22Rv1 (cell line): ENCODE measurements around the gene SLAMF1.

Experiments used
- H3K27ac ChIP-seq: fragments of 450-650 bp; 2 replicates; pipeline ENCODE4 v1.5.1; 2017
- ZFX ChIP-seq: fragments of 450-650 bp; IDR thresholded peaks from 2 replicates; pipeline ENCODE4 v1.6.1; 2017; ENCODE audit warnings: antibody characterized with exemption, borderline replicate concordance
- TF ChIP-seq, protein P1 (sequence below): fragments of 450-650 bp; IDR thresholded peaks from 2 replicates; pipeline ENCODE4 v1.5.1; 2017; ENCODE audit warnings: mild to moderate bottlenecking

The SLAMF1 gene

DNA sequence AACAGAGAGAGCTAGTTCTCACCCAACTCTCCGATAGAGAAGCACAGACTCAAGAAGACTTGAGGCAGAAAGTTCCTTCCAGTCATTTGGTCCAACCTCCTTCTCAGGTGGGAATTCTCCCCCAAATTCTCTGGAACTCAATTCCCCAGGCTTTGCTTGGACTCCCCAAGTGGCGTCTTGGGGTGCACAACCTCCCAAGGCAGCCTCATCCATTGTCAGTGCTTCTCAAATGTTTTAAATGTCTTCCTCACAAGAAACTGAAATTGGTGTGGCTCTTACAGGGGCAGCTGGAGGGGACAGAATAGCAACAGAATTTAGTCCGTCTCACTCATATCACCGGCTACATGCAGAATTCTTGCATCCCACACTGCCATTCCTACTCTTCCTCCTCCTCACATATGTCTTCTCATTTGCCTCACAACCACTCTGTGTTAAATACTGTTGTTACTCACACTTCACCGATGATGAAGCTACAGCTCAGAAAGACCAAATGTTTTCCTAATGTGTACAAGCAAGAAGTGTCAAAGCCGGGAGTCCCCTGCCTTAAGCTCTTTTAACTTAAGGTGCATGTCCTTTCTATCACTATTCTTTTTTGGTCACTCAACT is 34.1 kb downstream of the SLAMF1 start:
- TF ChIP-seq, protein P1, sequence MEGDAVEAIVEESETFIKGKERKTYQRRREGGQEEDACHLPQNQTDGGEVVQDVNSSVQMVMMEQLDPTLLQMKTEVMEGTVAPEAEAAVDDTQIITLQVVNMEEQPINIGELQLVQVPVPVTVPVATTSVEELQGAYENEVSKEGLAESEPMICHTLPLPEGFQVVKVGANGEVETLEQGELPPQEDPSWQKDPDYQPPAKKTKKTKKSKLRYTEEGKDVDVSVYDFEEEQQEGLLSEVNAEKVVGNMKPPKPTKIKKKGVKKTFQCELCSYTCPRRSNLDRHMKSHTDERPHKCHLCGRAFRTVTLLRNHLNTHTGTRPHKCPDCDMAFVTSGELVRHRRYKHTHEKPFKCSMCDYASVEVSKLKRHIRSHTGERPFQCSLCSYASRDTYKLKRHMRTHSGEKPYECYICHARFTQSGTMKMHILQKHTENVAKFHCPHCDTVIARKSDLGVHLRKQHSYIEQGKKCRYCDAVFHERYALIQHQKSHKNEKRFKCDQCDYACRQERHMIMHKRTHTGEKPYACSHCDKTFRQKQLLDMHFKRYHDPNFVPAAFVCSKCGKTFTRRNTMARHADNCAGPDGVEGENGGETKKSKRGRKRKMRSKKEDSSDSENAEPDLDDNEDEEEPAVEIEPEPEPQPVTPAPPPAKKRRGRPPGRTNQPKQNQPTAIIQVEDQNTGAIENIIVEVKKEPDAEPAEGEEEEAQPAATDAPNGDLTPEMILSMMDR = no peak
- TF ChIP-seq ZFX = no peak
- no peak overlapping the region for H3K27ac ChIP-seq

DNA sequence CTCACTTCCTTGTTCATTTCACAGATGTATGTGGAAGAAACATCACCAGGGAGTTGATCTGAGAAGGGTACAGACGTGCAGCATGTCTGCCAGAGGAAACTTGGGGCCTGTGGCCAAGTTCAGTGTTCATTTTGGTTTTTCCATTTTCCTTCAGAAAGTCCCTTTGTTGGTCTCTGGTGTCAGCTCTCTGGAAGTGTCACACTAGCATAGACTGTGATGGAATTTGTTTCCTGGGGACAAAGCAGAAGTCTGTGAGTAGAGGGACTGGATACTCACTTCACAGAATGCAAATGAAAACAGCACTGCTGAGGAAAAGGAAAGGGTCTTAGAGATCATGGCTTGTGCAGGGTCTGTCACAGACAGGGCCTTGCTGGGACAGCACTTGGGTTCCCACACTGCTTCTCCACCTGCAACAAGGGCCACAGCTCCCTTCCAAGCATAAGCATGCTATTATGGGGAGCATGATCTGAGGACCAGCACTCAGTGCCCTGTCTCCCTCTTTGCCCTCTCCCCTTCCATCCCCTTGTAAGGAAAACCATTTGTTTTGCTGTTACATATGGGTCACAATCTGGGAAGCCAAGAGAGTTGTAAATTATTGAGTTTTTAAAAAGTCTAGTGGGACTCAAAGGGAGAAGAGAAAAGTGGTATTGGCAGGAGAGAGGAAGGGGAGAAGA is 36.1 kb downstream of the SLAMF1 start:
- H3K27ac ChIP-seq = no peak overlapping the region
- TF ChIP-seq, protein P1 = no peak
- TF ChIP-seq ZFX = no peak

DNA sequence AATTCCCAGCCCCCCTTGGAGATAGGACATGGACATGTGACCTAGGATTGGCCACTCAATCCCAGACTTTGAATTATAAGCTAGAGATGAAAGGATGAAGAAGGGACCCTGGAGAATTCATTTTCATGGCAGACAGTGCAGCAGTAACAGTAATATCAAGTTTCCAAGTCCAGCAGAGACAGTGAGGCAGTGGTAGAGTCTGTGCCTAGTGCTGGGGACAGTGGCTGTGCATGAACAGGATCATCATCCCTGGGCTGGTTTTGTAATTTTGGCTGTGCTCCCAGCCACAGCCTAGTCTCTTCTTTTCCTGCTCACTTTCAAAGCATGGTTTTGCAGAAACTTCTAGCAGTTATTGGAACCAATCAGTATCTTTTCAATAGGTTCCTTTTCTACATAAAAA is 37.9 kb downstream of the SLAMF1 start:
- TF ChIP-seq, protein P1 = no peak
- no peak for TF ChIP-seq ZFX
- no peak overlapping the region for H3K27ac ChIP-seq

DNA sequence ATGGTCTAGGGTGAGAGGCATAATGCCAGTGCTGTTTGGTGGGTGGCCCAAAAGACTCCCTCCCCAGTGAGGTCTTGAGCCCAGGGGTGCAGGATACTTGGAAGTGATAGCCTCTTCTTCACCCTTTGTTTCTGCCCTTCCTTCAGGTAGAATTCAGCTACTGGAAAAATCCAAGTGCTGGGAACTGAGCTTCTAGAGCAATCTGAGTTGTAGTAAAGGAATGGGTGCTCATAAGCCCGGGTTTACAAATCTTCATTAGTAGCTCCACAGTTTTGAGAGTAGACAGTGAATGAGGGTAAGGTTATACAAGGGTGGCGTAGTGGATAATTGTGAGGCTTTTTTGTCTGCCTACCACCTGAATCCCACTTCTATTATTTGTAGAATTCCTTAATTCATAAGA is 38.3 kb downstream of the SLAMF1 start:
- TF ChIP-seq ZFX = no peak
- TF ChIP-seq, protein P1 = no peak
- H3K27ac ChIP-seq = no peak overlapping the region

DNA sequence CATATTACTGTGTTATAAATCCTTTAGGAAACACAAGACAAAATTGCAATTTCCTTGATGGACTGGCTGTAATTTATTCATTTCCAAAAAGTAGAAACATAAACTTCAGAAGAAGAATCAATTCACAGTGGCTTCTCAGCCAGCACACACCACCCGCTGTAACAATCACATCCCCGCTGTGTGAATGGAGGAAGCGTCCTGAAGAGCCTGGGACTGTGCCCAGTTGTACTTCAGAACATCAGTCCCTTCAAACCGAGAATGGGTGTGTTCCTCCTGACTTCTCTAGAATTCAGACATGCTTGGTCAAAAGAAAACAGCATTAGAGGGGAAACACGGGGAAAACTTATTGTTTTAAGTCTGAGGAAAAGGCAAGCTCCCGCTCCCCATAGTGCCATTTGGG is 38.8 kb downstream of the SLAMF1 start:
- no peak overlapping the region for H3K27ac ChIP-seq
- TF ChIP-seq, protein P1 = no peak
- TF ChIP-seq ZFX = no peak

DNA sequence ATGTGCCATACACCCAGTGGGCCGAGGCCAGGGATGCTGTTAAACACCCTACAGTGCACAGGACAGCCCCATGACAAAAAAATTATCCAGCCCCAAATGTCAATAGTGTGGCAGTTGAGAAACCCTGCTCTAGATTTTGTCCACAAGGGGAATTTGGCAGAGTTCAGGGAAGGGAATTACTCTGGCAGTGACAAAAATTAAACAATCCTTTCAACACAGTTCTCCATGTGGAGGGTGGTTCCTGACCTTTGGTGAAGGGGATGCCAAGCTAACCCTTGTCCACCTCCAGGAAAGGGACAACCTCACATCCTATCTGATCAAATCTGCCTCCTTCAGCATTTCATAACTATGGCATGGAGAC is 39.2 kb downstream of the SLAMF1 start:
- H3K27ac ChIP-seq = no peak overlapping the region

More for the DNA sequence above, 39.2 kb downstream of the SLAMF1 start:
- TF ChIP-seq, protein P1 = no peak
- no peak for TF ChIP-seq ZFX
